ENCODE results near the gene RFNG.

Gene RFNG

GRCh38 chr17:82051776-82052637, at the start of gene RFNG, which contains the start of gene GPS1:
RFNG (minus strand) TSS chr17:82051811; CDS start chr17:82051766, 45 bp downstream.
GPS1 (plus strand) TSS chr17:82051898; CDS start chr17:82051932, 34 bp downstream.
- Histone ChIP-seq H3K4me1 (ENCODE audit: control insufficient read depth, insufficient read depth, low read length) (peaks cover 18% of the 10 kb centered on the region), H3K9me3 (ENCODE audit: control insufficient read depth, low read length) (no peaks in the 10 kb centered on the region), H3K27me3 (replicated peaks; ENCODE audit: control insufficient read depth, insufficient read depth, low read length) (no peaks in the 10 kb centered on the region), H3K36me3 (ENCODE audit: control insufficient read depth, insufficient read depth, low read length, severe bottlenecking) (peaks cover 46% of the 10 kb centered on the region), H3K9ac (ENCODE audit: low read length) (peak within 1 kb of the TSS; percentile 94), H3K4me3 (ENCODE audit: low read length) (peak within 1 kb of the TSS; percentile 91)
- DNase-seq (ENCODE audit: low read depth) = peak; percentile 83

GRCh38 chr17:82101301-82101715, 49.7 kb upstream of the RFNG start:
- Histone ChIP-seq H3K4me3 (ENCODE audit: low read length) (no peak overlapping the region), H3K36me3 (ENCODE audit: control insufficient read depth, insufficient read depth, low read length, severe bottlenecking) (peaks cover 8% of the 10 kb centered on the region), H3K27me3 (replicated peaks; ENCODE audit: control insufficient read depth, insufficient read depth, low read length) (no peaks in the 10 kb centered on the region), H3K4me1 (ENCODE audit: control insufficient read depth, insufficient read depth, low read length) (peaks cover 56% of the 10 kb centered on the region), H3K9me3 (ENCODE audit: control insufficient read depth, low read length) (no peaks in the 10 kb centered on the region), H3K9ac (ENCODE audit: low read length) (peak overlapping the region; percentile 10)
- no peak for DNase-seq (ENCODE audit: low read depth)

GRCh38 chr17:82100502-82101298, 49.1 kb upstream of the RFNG start:
- no peaks in the 10 kb centered on the region for H3K27me3 ChIP-seq (replicated peaks; ENCODE audit: control insufficient read depth, insufficient read depth, low read length)
- H3K4me1 ChIP-seq (ENCODE audit: control insufficient read depth, insufficient read depth, low read length) = peaks cover 53% of the 10 kb centered on the region
- peaks cover 14% of the 10 kb centered on the region for H3K36me3 ChIP-seq (ENCODE audit: control insufficient read depth, insufficient read depth, low read length, severe bottlenecking)
- no peaks in the 10 kb centered on the region for H3K9me3 ChIP-seq (ENCODE audit: control insufficient read depth, low read length)
- peak overlapping the region; percentile 38 for H3K9ac ChIP-seq (ENCODE audit: low read length)
- H3K4me3 ChIP-seq (ENCODE audit: low read length) = no peak overlapping the region
- DNase-seq (ENCODE audit: low read depth) = no peak

- Histone ChIP-seq H3K9me3 (ENCODE audit: control insufficient read depth, low read length) (no peaks in the 10 kb centered on the region), H3K36me3 (ENCODE audit: control insufficient read depth, insufficient read depth, low read length, severe bottlenecking) (peaks cover 26% of the 10 kb centered on the region), H3K27me3 (replicated peaks; ENCODE audit: control insufficient read depth, insufficient read depth, low read length) (no peaks in the 10 kb centered on the region), H3K9ac (ENCODE audit: low read length) (peak overlapping the region; percentile 83), H3K4me3 (ENCODE audit: low read length) (peak overlapping the region; percentile 78), H3K4me1 (ENCODE audit: control insufficient read depth, insufficient read depth, low read length) (peaks cover 46% of the 10 kb centered on the region)
- no peak for DNase-seq (ENCODE audit: low read depth)
Observed at GRCh38 chr17:82098939-82099763, 47.5 kb upstream of the RFNG start.

GRCh38 chr17:82098169-82098938, 46.7 kb upstream of the RFNG start, which contains the start of gene FASN:
FASN (minus strand) TSS chr17:82098236; CDS start chr17:82096445, 1,791 bp downstream.
- Histone ChIP-seq H3K4me3 (ENCODE audit: low read length) (peak within 1 kb of the TSS; percentile 95), H3K27me3 (replicated peaks; ENCODE audit: control insufficient read depth, insufficient read depth, low read length) (no peaks in the 10 kb centered on the region), H3K4me1 (ENCODE audit: control insufficient read depth, insufficient read depth, low read length) (peaks cover 38% of the 10 kb centered on the region), H3K9me3 (ENCODE audit: control insufficient read depth, low read length) (no peaks in the 10 kb centered on the region), H3K36me3 (ENCODE audit: control insufficient read depth, insufficient read depth, low read length, severe bottlenecking) (peaks cover 33% of the 10 kb centered on the region), H3K9ac (ENCODE audit: low read length) (peak within 1 kb of the TSS; percentile 98)
- peak; percentile 98 for DNase-seq (ENCODE audit: low read depth)

- no peak for DNase-seq (ENCODE audit: low read depth)
- H3K27me3 ChIP-seq (replicated peaks; ENCODE audit: control insufficient read depth, insufficient read depth, low read length) = no peaks in the 10 kb centered on the region
- peak overlapping the region; percentile 98 for H3K9ac ChIP-seq (ENCODE audit: low read length)
- no peaks in the 10 kb centered on the region for H3K9me3 ChIP-seq (ENCODE audit: control insufficient read depth, low read length)
- H3K4me3 ChIP-seq (ENCODE audit: low read length) = peak overlapping the region; percentile 95
- H3K4me1 ChIP-seq (ENCODE audit: control insufficient read depth, insufficient read depth, low read length) = peaks cover 34% of the 10 kb centered on the region
- H3K36me3 ChIP-seq (ENCODE audit: control insufficient read depth, insufficient read depth, low read length, severe bottlenecking) = peaks cover 38% of the 10 kb centered on the region
Observed at GRCh38 chr17:82097919-82098168, 46.2 kb upstream of the RFNG start.

GRCh38 chr17:82097184-82097918, 45.7 kb upstream of the RFNG start:
- Histone ChIP-seq H3K27me3 (replicated peaks; ENCODE audit: control insufficient read depth, insufficient read depth, low read length) (no peaks in the 10 kb centered on the region), H3K9me3 (ENCODE audit: control insufficient read depth, low read length) (no peaks in the 10 kb centered on the region), H3K4me1 (ENCODE audit: control insufficient read depth, insufficient read depth, low read length) (peaks cover 33% of the 10 kb centered on the region), H3K9ac (ENCODE audit: low read length) (peak overlapping the region; percentile 98), H3K36me3 (ENCODE audit: control insufficient read depth, insufficient read depth, low read length, severe bottlenecking) (peaks cover 41% of the 10 kb centered on the region), H3K4me3 (ENCODE audit: low read length) (peak overlapping the region; percentile 95)
- DNase-seq (ENCODE audit: low read depth) = peak; percentile 76

- Histone ChIP-seq H3K9me3 (ENCODE audit: control insufficient read depth, low read length) (no peaks in the 10 kb centered on the region), H3K4me3 (ENCODE audit: low read length) (peak overlapping the region; percentile 95), H3K4me1 (ENCODE audit: control insufficient read depth, insufficient read depth, low read length) (peaks cover 27% of the 10 kb centered on the region), H3K27me3 (replicated peaks; ENCODE audit: control insufficient read depth, insufficient read depth, low read length) (no peaks in the 10 kb centered on the region), H3K36me3 (ENCODE audit: control insufficient read depth, insufficient read depth, low read length, severe bottlenecking) (peaks cover 47% of the 10 kb centered on the region), H3K9ac (ENCODE audit: low read length) (peak overlapping the region; percentile 98)
- DNase-seq (ENCODE audit: low read depth) = no peak
Observed at GRCh38 chr17:82096709-82097183, 45.1 kb upstream of the RFNG start.

GRCh38 chr17:82095777-82096708, 44.4 kb upstream of the RFNG start:
- Histone ChIP-seq H3K9ac (ENCODE audit: low read length) (peak overlapping the region; percentile 98), H3K4me3 (ENCODE audit: low read length) (peak overlapping the region; percentile 95), H3K9me3 (ENCODE audit: control insufficient read depth, low read length) (no peaks in the 10 kb centered on the region), H3K36me3 (ENCODE audit: control insufficient read depth, insufficient read depth, low read length, severe bottlenecking) (peaks cover 54% of the 10 kb centered on the region), H3K27me3 (replicated peaks; ENCODE audit: control insufficient read depth, insufficient read depth, low read length) (no peaks in the 10 kb centered on the region), H3K4me1 (ENCODE audit: control insufficient read depth, insufficient read depth, low read length) (peaks cover 23% of the 10 kb centered on the region)
- no peak for DNase-seq (ENCODE audit: low read depth)
